Liver (tissue), 3 donors: Measurements from ENCODE around the gene MICU1.

ENCODE experiments used
- EGR1 ChIP-seq, 2 donors: IDR thresholded peaks; 2 replicates each; pipeline ENCODE4 v1.6.1; 2016 to 2018; ENCODE audit warnings: antibody characterized with exemption in 2 of 2, low read depth in 2 of 2
- MAX ChIP-seq: IDR thresholded peaks from 2 replicates; pipeline ENCODE4 v1.6.1; 2016; ENCODE audit warnings: antibody characterized with exemption
- TF ChIP-seq, protein P1 (sequence below): fragments of 150-350 bp; IDR thresholded peaks from 2 replicates; pipeline ENCODE4 v1.5.1; 2017; ENCODE audit warnings: improper control_type of control experiment, low read depth, low read length; ENCODE audit not compliant: missing input control
- donor health status: healthy.
- donor health status: healthy.

- TF ChIP-seq MAX (no peak), EGR1 (IDR thresholded peaks at IDR 0.05; ENCODE audit: low read depth in 2 of 2) (no peak)
- TF ChIP-seq, protein P1, sequence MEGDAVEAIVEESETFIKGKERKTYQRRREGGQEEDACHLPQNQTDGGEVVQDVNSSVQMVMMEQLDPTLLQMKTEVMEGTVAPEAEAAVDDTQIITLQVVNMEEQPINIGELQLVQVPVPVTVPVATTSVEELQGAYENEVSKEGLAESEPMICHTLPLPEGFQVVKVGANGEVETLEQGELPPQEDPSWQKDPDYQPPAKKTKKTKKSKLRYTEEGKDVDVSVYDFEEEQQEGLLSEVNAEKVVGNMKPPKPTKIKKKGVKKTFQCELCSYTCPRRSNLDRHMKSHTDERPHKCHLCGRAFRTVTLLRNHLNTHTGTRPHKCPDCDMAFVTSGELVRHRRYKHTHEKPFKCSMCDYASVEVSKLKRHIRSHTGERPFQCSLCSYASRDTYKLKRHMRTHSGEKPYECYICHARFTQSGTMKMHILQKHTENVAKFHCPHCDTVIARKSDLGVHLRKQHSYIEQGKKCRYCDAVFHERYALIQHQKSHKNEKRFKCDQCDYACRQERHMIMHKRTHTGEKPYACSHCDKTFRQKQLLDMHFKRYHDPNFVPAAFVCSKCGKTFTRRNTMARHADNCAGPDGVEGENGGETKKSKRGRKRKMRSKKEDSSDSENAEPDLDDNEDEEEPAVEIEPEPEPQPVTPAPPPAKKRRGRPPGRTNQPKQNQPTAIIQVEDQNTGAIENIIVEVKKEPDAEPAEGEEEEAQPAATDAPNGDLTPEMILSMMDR, result no peak
Observed at GRCh38 chr10:72508033-72508432, 117.8 kb downstream of the MICU1 start.
